GM21367 (cell line): ENCODE data around the gene IRF9.
A peak's percentile ranks its signal among the peaks of the same experiment; 100 is the strongest.

ENCODE experiments used
- ATAC-seq: cut with Tn5 transposase; IDR thresholded peaks from one replicate; pipeline ENCODE4 v1.9.1; 2021; ENCODE audit not compliant: unreplicated experiment

Gene IRF9

GRCh38 chr14:24131549-24131966 lies 29.5 kb upstream of the IRF9 start:
- ATAC-seq, result no peak

- ATAC-seq, result no peak
These were observed 28.9 kb upstream of the IRF9 start for GRCh38 chr14:24132061-24132685.

- no peak for ATAC-seq
These were observed 28.1 kb upstream of the IRF9 start for GRCh38 chr14:24132976-24133375.

- ATAC-seq, result no peak
These were observed 27.3 kb upstream of the IRF9 start for GRCh38 chr14:24133735-24134134.

GRCh38 chr14:24135584-24135833 lies 25.6 kb upstream of the IRF9 start:
- no peak for ATAC-seq

GRCh38 chr14:24135834-24136683 lies 25.0 kb upstream of the IRF9 start, which contains the start of gene PSME1:
Gene PSME1 (plus strand): TSS chr14:24136194. CDS start chr14:24136263, 69 bp downstream.
- ATAC-seq, result peak; percentile 72

GRCh38 chr14:24136684-24137528 lies 24.2 kb upstream of the IRF9 start:
- ATAC-seq, result no peak

GRCh38 chr14:24137529-24138395 lies 23.3 kb upstream of the IRF9 start:
- no peak for ATAC-seq

- ATAC-seq, result no peak
These were observed 22.4 kb upstream of the IRF9 start for GRCh38 chr14:24138396-24139271.

- ATAC-seq, result no peak
These were observed 21.7 kb upstream of the IRF9 start for GRCh38 chr14:24139272-24139934.

- peak; percentile 66 for ATAC-seq
These were observed 19.8 kb upstream of the IRF9 start, which contains the start of gene EMC9 for GRCh38 chr14:24141097-24141880. Gene EMC9 (minus strand): TSS chr14:24141591. CDS start chr14:24141304, 287 bp downstream.

GRCh38 chr14:24143511-24143910 lies 17.6 kb upstream of the IRF9 start:
- ATAC-seq, result no peak

GRCh38 chr14:24144451-24144850 lies 16.6 kb upstream of the IRF9 start:
- no peak for ATAC-seq

- ATAC-seq, result no peak
These were observed 15.8 kb upstream of the IRF9 start for GRCh38 chr14:24145219-24145618.

GRCh38 chr14:24145690-24146452 lies 15.2 kb upstream of the IRF9 start:
- no peak for ATAC-seq

GRCh38 chr14:24146453-24146977 lies 14.6 kb upstream of the IRF9 start, which contains the start of gene PSME2:
Gene PSME2 (minus strand): TSS chr14:24146610. CDS start chr14:24146581, 29 bp downstream.
- peak; percentile 60 for ATAC-seq
